HUES6 (cell line): ENCODE results near the gene MYF5.

Source experiments
- H3K27ac ChIP-seq: 2 replicates; pipeline ENCODE4 v1.7.0; 2013; ENCODE audit warnings: low read depth, mild to moderate bottlenecking, low read length, inconsistent platforms
- H3K27me3 ChIP-seq: 2 replicates; pipeline ENCODE4 v1.6.1; 2013; ENCODE audit warnings: low read length; ENCODE audit not compliant: control insufficient read depth, insufficient read depth
- H3K36me3 ChIP-seq: 2 replicates; pipeline ENCODE4 v1.6.1; 2013; ENCODE audit warnings: low read length; ENCODE audit not compliant: control insufficient read depth, insufficient read depth
- H3K4me1 ChIP-seq: 2 replicates; pipeline ENCODE4 v1.6.1; 2013; ENCODE audit warnings: low read length; ENCODE audit not compliant: control insufficient read depth, insufficient read depth
- H3K4me3 ChIP-seq: 2 replicates; pipeline ENCODE4 v1.5.1; 2013; ENCODE audit warnings: low read depth, low read length
- H3K9ac ChIP-seq: one replicate; pipeline ENCODE4 v1.6.1; 2013; ENCODE audit warnings: mild to moderate bottlenecking, low read length
- H3K9me3 ChIP-seq: 2 replicates; pipeline ENCODE4 v1.6.1; 2013; ENCODE audit warnings: low read depth, low read length; ENCODE audit not compliant: control insufficient read depth, insufficient read depth

MYF5 gene

DNA sequence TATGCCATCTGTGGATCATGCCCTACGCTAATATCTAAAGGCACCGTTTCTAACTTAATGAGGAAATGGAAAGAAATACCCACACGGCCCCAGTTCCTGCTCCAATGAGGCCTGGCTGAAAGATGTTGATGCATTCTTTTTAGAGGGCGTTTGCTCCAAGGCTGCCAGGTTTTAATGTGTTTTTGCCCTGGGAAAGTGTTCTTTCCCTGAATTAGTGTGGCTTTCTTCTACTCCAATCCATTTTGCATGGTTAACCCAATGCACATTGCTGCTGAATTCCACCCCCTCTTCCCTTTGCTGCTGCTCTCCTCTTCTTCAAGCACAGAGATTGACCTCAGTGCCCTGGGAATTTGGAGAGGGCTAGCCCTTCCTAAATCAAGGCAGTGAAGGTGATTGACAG lies 1.1 kb downstream of the MYF5 start:
- no peak overlapping the region for H3K4me3 ChIP-seq
- peaks cover 50% of the 10 kb centered on the region for H3K27me3 ChIP-seq
- H3K27ac ChIP-seq: no peak overlapping the region

DNA sequence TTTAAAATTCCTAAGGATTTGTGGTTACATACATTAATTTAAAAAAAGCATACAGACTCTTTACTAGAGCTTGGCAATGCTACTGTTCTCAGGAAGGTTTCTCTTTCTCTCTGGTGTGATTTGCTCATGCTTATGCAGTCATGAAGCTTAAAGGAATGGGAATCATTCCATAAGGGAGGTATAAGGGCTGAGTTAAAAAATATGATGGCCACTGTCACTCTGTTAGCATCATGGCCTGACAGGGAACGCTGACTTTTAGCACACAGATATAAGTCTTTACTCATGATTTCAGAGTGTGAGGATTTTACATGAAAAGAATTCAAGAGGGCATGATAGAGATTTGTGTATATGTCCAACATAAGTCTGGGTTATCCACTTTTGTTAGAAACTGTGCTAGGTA lies 3.8 kb downstream of the MYF5 start:
- Histone ChIP-seq H3K9ac (no peak overlapping the region), H3K4me1 (peaks cover 12% of the 10 kb centered on the region), H3K36me3 (no peaks in the 10 kb centered on the region), H3K4me3 (no peak overlapping the region), H3K27ac (no peak overlapping the region), H3K9me3 (no peaks in the 10 kb centered on the region), H3K27me3 (peaks cover 25% of the 10 kb centered on the region; the same call in 1 of the 2 replicates)

More for the DNA sequence above, 1.1 kb downstream of the MYF5 start:
- no peaks in the 10 kb centered on the region for H3K9me3 ChIP-seq
- no peaks in the 10 kb centered on the region for H3K36me3 ChIP-seq
- H3K4me1 ChIP-seq: peaks cover 26% of the 10 kb centered on the region
- H3K9ac ChIP-seq: no peak overlapping the region

DNA sequence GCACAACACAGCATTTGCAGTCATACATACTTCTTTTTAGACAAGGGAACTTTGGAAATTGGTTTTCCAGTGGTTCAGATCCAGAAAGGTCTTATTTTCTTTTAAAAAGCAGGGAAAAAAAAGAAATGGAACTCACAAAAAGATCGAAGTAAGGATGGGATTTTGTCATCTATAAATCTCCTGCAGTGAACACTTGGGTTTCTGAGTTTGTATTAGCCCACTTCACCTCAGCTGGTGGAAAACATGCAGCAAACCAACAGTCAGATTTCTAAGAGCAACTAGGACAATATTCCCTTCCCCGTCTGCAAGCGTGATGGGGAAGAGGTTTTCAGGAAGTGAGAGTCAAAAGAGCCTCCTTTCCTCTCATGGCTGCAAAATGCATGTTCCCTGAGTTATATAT lies 4.6 kb downstream of the MYF5 start:
- no peaks in the 10 kb centered on the region for H3K36me3 ChIP-seq
- no peak overlapping the region for H3K9ac ChIP-seq
- no peak overlapping the region for H3K27ac ChIP-seq
- no peaks in the 10 kb centered on the region for H3K9me3 ChIP-seq
- no peak overlapping the region for H3K4me3 ChIP-seq
- peaks cover 4% of the 10 kb centered on the region; the same call in 1 of the 2 replicates for H3K4me1 ChIP-seq
- peaks cover 16% of the 10 kb centered on the region; the same call in 1 of the 2 replicates for H3K27me3 ChIP-seq

DNA sequence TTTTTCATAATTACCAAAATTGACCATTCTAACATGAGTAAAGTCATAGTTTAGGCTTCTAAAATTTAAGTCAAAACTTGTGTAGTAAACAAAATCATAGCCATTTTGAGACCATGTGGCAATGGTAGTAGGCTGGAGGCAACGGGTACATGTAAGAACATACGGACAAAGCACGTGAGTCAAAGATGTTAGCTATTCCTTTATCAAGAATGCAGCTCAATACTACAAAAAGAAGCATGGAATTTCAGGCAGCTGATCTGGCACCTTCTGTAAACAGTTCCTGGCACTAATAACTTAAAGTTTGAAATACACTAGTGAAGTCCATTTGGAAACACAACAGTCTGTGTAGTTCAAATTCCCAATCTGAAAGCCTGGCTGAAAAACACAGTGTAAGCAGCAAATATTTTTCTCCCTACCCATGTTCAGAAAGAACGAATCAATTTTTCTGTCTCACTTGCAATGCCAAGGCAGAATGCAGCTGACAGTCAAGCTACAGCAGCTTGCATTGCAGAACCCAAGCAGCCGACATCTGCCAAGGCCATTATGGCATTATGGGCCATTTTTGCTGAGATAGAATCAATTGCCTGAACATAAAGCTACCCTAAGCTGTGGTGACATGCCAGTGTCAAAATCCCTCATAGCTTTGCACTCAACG lies 29.3 kb downstream of the MYF5 start:
- H3K27ac ChIP-seq: no peak overlapping the region
- H3K4me1 ChIP-seq: no peaks in the 10 kb centered on the region
- no peaks in the 10 kb centered on the region for H3K27me3 ChIP-seq
- no peak overlapping the region for H3K4me3 ChIP-seq
- no peaks in the 10 kb centered on the region for H3K36me3 ChIP-seq
- no peaks in the 10 kb centered on the region for H3K9me3 ChIP-seq
- no peak overlapping the region for H3K9ac ChIP-seq

DNA sequence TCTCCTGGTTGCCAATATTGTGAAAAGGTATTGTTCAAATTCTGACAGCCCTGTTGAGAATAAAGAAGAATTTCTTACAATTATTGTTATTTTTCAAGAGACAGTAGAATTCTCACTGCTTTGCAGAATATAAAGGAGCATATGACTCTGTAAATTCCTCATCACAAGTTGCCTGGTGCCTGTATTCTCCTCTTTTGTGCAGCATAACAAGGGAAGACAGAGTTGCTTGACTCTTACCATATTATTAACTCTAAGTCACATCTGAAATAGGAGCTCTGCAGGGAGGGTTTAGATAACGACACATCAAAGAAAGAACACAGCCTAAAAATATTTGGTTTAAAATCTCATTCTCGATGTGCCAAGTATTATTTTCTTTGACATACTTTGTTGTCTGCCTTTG lies 31.1 kb downstream of the MYF5 start:
- no peak overlapping the region for H3K27ac ChIP-seq
- no peaks in the 10 kb centered on the region for H3K27me3 ChIP-seq
- no peaks in the 10 kb centered on the region for H3K4me1 ChIP-seq
- no peak overlapping the region for H3K4me3 ChIP-seq
- H3K9me3 ChIP-seq: no peaks in the 10 kb centered on the region
- H3K9ac ChIP-seq: no peak overlapping the region
- H3K36me3 ChIP-seq: no peaks in the 10 kb centered on the region

DNA sequence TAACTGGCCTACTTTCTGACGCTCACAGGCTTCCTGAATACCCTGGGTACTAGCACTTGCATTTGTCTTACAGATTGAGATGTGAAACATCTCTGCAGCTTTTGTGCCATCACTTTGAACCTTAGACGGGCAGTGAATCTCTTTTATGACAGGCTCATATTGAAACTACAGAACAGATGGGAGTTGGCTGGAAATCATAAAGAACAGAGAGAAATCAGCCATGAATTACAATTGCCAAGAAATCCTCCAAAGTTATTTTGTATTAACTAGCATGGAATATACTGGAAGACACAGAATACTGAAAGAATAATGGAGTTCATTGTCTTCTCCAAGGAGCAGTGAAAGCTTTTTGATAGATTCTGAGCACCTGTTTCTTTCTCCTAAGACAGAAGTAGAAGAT lies 32.7 kb downstream of the MYF5 start:
- H3K4me3 ChIP-seq: no peak overlapping the region
- no peak overlapping the region for H3K9ac ChIP-seq
- no peaks in the 10 kb centered on the region for H3K4me1 ChIP-seq
- H3K27ac ChIP-seq: no peak overlapping the region
- H3K9me3 ChIP-seq: no peaks in the 10 kb centered on the region
- H3K36me3 ChIP-seq: no peaks in the 10 kb centered on the region
- H3K27me3 ChIP-seq: no peaks in the 10 kb centered on the region

DNA sequence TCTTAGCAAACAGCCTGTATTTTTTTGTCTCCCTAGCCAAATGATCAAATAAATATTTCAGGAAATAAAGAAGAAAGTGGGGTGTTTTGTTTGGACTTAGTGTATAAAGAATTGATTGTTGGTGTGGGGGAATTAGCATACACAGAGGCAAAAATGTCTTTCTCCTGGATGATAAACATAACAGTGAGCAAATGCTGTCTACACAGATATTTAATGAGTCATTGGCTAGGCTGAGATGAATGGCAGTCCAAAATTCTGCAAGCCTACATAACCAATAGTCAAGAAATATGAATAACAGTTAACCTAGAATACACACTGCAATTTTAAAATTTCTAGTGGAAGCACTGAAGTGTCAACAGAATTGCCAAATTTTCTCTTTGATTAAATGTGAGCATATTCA lies 35.8 kb downstream of the MYF5 start:
- no peak overlapping the region for H3K27ac ChIP-seq
- H3K4me1 ChIP-seq: no peaks in the 10 kb centered on the region
- H3K27me3 ChIP-seq: no peaks in the 10 kb centered on the region
- H3K4me3 ChIP-seq: no peak overlapping the region
- no peaks in the 10 kb centered on the region for H3K9me3 ChIP-seq
- no peaks in the 10 kb centered on the region for H3K36me3 ChIP-seq
- H3K9ac ChIP-seq: no peak overlapping the region

DNA sequence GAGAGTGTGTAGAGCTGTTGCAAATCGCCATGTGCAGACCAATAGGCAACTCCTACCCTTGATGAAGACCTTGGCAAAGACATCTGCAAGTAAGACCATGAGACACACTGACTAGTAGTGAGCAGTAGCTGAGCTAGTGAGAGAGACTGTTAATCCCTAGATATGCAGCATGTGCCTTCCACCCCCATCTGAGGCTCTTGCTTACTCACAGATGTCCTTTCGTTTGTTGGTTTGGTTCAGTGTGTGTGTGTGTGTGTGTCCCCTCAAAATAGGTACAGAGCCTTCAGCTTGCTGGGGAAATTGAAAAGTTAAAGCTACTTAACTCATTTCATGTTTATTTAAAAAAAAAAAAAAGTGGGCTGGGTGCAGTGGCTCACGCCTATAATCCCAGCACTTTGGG lies 37.6 kb downstream of the MYF5 start:
- no peaks in the 10 kb centered on the region for H3K9me3 ChIP-seq
- H3K36me3 ChIP-seq: no peaks in the 10 kb centered on the region
- no peaks in the 10 kb centered on the region for H3K27me3 ChIP-seq
- no peak overlapping the region for H3K9ac ChIP-seq
- no peak overlapping the region for H3K4me3 ChIP-seq
- no peaks in the 10 kb centered on the region for H3K4me1 ChIP-seq
- H3K27ac ChIP-seq: no peak overlapping the region

DNA sequence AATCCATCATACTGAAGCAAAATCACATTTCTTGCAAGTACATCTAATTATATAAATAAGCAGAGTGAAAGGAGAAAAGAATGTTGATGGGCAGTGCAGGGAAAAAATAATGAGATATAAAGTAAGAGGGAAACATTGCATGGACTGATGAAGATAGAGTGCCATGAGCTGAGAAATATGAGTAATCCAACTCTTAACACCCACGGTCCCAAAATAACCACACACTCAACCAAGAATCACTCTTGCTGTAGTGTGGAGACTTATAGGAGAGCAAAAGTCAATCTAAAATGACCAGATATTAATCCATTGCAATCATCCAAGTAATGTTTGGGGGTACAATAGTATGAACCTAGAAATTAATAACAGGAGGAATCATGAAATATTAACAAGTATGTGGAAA lies 40.2 kb downstream of the MYF5 start:
- no peaks in the 10 kb centered on the region for H3K4me1 ChIP-seq
- no peak overlapping the region for H3K4me3 ChIP-seq

DNA sequence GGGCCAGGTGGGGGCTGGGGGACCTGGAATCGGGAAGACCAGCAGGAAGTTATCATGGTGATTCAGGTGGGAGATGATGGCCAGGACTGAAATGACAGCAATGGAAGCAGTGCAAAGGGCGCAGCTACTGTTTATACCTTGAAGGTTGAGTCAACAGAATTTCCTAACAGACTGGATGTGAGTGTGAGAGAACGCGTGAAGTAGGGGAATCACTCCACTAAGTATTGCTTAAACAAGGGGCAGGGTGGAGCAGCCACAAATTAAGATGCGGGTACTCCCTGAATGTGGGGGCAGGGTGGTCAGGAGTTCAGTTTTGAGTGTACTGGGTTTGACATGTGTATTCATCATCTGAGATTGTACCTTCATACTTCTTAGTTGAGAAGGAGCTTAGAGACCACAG lies 45.1 kb downstream of the MYF5 start:
- Histone ChIP-seq H3K9ac (no peak overlapping the region), H3K4me3 (no peak overlapping the region), H3K36me3 (no peaks in the 10 kb centered on the region), H3K27ac (no peak overlapping the region), H3K4me1 (peaks cover 11% of the 10 kb centered on the region; the same call in 1 of the 2 replicates), H3K27me3 (no peaks in the 10 kb centered on the region), H3K9me3 (no peaks in the 10 kb centered on the region)

More for the DNA sequence above, 40.2 kb downstream of the MYF5 start:
- Histone ChIP-seq H3K27me3 (no peaks in the 10 kb centered on the region), H3K9ac (no peak overlapping the region), H3K9me3 (no peaks in the 10 kb centered on the region), H3K36me3 (no peaks in the 10 kb centered on the region), H3K27ac (no peak overlapping the region)

DNA sequence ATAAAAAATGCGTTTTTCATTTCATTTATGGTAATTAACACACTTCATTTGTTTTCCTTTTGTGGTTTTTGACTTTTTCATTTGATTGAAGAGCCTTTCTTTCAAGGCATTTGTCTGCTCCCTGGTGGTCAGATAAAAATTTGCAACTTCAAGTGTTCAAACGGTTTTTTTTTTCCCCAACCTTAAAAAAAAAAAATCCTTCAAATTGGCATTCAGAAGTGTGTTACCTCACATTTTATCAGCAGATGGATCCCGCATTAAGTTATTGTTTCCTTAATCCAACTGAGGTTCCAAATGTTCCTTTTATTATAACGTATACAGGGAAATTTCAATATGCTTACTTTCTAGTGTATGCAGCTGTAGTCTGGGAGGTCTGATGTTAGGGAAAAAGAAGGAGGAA lies 47.2 kb downstream of the MYF5 start:
- no peaks in the 10 kb centered on the region for H3K27me3 ChIP-seq
- no peak overlapping the region for H3K4me3 ChIP-seq
- no peak overlapping the region for H3K9ac ChIP-seq
- no peaks in the 10 kb centered on the region for H3K36me3 ChIP-seq
- no peaks in the 10 kb centered on the region for H3K9me3 ChIP-seq
- peaks cover 25% of the 10 kb centered on the region; the same call in 1 of the 2 replicates for H3K4me1 ChIP-seq
- H3K27ac ChIP-seq: no peak overlapping the region
